Islet precursor cell (in vitro differentiated cells): ENCODE measurements around the gene CFL1.
"Not testable (repeated sequence)": the region's sequence is repeated elsewhere in the genome, so short reads cannot be mapped to it uniquely, and the experiment has no call there.

Experiments
- DNase-seq: peaks from one replicate; pipeline ENCODE4 v3.0.0-alpha.2; 2018

Gene CFL1

DNA sequence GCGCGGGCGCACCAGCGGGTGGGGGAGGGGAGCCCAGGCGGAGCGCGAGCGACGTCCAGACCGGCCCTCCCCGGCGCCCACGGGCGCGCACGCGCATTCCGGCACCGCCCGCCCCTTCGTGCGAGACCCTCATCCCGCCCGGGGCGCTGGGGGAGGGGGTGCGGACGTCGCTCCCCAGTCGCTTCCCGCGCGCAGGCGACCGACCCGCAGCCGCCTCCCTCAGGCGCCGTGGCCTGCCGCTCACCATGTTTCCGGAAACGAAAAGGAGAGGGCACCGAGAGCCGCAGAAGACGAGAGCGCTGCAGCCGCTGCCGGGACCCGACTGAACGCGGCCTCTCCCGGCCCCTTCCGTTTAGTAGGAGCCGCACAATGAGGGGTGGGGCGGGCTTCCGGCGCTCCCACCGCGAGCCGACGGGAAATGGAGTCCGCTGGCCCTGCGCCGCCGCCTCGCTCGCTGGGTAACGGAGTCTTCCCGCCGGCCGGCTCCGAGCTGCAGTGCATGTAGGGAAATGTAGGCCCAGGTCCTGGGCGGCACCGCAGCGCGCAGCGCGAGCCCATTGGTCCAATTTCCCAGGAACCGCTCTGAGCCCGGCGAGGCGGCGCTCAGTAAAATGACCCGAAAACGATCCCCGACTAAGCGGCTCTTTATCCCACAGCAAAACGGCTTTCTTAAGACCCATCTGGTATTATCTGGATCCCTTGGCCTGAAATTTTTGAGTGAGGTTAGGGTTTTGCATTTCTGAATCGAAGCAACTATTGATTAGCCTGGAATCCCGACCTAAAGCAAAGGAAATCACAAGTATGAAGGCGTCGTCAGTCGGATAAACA lies at the start of gene CFL1:
Gene CFL1, minus strand, starts transcription at position 328 of the 828 bp plus-strand sequence. Its CDS starts 81 bp downstream, at position 247.
- DNase-seq = peak; percentile 99

DNA sequence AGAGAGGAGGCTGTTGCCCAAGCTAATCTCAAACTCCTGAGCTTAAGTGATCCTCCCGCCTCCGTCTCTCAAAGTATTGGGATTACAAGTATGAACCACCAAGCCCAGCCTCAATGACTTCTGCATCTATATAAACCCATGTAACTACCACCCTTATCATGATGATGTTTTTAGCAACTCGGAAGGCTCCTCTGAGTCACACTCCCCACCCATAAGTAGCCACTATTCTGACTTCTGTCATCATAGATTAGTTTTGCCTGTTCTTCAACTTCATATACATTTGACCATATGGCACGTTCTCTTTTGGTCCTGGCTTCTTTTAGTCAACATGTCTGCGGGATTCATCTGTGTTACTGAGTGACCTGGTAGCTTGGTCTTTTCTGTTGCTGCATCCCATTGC lies 48.6 kb upstream of the CFL1 start:
- DNase-seq = no peak

DNA sequence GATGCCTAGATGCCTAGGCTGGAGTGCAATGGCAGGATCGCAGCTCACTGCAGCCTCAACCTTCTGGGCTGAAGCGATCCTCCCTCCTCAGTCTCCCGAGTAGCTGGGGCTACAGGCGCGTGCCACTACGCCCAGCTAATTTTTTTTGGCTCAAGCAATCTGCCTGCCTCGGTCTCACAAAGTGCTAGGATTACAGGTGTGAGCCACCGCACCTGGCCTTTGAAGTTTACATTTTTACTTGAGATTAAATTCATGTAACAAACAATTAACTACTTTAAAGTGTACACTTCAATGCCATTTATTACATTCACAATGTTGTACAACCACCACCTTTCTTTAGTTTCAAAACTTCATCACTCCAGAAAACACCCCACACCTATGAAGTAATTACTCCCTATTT lies 45.7 kb upstream of the CFL1 start:
- no peak for DNase-seq

DNA sequence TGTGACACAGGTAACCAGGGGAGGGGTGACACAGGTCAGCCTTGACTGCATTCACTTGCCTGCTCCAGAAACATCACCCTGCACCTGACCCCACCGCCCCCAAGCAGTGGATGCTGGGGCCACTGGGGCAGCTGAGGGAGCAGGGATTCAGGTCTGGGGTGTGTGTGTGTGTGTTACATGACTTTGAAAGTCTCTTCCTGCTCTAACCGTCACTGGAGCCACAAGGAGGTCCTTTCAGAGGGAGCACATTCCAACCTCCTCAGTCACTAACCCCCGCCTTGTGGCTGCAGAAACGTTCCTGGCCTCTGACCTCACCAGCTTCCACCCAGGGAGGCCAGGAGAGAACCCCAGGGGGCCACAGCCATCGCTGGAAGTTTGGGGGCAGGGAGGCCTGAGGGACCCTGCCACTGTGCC lies 45.1 kb upstream of the CFL1 start:
- DNase-seq = peak; percentile 96

DNA sequence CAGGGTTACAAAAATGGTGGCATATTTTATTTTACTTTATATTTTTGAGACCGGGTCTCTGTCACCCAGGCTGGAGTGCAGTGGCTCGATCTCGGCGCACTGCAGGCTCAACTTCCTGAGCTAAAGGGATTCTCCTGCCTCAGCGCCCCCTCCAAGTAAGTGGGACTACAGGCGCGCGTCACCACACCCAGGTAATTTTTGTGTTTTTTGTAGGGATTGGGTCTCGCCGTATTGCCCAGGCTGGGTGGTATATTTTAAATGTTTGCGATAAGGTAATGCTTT lies 42.9 kb upstream of the CFL1 start:
- DNase-seq = no peak

- peak; percentile 97 for DNase-seq
Measured at GRCh38 chr11:65900125-65900898, 42.3 kb upstream of the CFL1 start, which contains the start of gene FOSL1. TSS of gene FOSL1 (minus strand) at chr11:65900388. CDS start at chr11:65900339, 49 bp downstream.

DNA sequence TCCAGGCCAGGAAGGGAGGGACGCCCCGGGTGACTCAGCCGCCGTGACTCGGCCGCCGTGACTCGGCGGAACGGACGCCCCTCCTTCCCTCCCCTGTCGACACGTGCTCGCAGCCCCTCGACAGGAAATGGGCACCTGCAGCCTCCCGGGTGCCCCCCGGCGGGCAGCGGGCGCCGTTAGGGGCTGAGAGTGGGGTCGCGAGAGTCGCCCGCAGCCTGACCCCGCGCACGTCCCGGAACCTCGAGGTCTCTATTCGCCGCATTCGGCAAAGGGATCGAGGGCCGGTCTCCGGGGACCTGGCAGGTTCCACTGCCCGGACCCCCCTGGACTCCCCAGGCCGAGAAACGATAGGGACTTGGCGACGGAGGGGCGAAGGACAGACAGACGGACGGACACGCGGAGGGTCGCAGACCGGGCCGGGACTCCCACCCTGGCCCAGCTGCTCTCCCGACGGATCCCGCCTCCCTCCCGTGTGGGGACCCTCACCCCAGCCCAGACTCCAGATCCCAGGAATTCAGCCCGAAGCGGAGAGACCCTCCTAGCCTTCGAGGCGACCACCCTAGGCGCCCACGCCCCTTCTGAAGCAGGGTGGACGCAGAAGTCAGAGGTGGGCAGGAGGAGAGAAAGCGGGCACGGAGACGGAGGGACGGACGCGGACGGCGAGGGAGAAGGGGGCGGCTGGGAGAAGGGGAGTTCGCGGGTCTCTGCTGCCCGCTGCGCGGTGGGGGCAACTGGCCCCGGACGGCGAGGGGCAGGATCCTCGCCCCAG lies 41.6 kb upstream of the CFL1 start:
- DNase-seq = peak; percentile 92

GRCh38 chr11:65898656-65899355 lies 40.8 kb upstream of the CFL1 start:
- no peak for DNase-seq

GRCh38 chr11:65897020-65897471 lies 39.1 kb upstream of the CFL1 start:
- DNase-seq = no peak

DNA sequence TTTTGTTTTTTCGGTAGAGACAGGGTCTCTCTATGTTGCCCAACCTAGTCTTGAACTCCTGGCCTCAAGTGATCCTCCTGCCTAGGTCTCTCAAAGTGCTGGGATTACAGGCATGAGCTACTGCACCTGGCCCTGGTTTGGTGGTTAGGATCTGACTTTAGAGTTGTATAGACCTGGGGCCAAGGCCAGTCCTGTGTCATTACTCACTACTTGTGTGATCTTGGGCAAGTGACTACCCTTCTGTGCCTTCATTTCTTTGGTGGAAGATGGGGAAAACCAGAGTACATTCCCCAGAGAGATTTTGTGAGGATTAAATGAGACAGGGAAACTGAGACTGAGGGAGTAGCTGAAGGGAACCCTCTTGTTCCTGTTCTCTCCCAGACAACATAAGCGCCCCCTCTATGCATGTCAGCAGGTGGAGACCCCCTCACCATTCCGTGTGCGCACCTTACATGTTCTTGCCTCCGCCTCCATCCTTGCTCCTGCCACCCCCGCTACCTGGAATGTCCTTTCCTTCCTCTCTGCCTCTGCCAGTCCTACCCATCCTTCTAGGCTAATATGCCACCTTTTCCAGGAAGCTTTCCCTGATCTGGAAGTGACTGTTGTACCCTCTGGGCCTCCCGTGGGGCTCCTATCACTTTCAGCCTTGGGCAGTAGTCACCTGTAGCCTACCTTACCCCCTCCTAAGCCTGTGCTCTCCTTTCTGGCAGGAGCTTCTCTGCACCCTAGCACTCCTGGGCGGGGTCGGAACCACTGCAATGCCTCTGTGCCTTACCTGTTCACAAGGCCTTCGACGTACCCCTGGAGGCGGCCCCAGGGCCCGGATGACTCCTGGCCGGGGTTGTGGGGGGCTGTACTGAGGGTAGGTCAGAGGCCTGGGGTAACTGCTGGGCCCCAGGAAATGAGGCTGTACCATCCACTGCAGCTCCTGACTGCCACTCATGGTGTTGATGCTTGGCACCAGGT lies 38.3 kb upstream of the CFL1 start:
- DNase-seq = no peak

DNA sequence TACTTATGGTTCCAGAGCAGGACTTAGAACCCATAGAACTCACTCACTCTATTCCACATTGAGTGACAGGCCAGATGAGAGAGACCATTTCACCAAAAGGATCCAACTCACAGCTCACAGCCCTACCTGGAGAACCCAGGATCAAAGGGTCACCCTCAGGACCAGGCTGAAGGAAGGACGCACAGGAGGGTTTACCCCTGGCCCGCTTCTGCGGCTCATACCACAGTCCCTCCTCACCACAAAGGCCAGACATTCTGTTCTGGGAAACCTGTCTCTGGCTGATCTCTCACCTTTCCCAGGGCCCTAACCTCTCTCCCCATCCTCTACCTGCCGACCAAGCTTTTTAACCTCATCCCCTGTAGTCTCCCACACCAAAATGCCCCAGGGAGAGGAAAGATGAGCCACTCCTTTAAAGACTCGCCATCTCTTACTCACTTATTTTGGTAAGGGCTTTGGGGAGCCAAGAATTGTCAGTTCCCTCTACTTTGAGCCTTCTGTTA lies 37.6 kb upstream of the CFL1 start:
- no peak for DNase-seq

- no peak for DNase-seq
Measured at GRCh38 chr11:65894034-65894591, 36.1 kb upstream of the CFL1 start.

DNA sequence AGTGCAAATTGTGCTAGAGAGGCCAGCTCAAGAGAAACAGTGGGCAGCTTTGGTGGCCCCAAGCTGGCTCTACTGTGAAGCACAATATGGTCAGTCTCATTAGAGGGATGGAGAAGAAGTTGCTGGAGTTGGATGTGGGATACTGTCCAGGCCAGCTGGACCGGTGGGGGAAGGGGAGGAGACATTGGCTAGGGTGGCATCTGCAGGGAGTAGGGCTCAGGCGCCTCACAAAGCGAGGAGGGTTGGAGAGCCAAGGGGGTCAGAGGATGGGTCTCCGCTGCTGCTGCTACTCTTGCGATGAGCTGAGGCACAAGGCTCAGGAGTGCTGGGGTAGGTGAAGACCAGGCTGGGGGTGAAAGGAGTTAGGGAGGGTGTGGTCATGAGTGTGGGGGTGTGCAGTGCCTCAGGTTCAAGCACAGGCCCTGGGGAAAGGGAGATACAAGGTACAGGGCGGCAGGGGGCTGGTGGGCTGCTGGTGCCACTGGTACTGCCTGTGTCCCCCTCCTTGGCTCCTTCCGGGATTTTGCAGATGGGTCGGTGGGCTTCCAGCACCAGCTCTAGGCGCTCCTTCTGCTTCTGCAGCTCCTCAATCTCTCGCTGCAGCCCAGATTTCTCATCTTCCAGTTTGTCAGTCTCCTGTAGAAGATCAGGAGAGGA lies 34.8 kb upstream of the CFL1 start:
- no peak for DNase-seq

GRCh38 chr11:65892137-65892540 lies 34.2 kb upstream of the CFL1 start:
- DNase-seq = not testable (repeated sequence)

DNA sequence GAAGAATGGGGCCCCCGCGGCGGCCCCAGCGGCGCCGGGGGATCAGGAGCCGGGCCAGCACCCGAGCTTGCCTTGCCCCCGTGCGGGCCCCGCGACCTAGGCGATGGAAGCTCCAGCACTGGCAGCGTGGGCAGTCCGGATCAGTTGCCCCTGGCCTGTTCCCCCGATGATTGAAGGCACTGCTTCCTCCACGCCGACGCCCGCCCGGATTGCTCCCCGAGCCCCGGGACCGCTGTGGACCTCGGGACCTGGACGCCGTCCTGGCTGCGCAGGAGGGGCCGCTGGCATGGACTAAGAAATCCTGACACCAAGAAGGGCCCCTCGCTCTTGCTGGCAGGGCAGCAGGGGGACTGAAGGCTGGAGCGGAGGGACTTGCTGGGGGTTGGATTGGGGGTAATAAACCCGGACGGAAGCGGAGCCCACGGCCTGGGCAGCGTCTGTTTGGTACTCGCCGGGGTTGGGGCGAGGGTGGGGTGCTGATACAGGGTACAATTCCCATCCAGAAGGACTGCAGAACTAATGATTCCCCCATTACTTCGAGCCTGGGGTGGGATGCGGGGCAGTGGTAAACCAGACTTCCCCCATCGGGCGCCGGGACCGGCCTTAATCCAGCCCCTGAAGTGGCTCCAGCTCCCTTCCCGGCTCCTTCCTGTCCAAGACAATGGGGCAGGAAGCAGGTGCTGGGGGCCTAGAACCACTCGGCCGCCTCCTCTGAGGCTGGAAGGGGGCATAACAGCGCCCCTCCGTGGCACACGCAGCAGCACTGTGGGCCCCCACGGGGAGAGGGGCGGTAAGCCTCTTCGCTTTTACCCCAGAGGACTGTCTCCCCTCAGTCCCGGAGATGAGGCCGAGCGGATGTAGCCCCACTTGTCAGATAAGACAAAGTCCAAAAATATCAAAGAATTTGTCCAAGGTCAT lies 33.5 kb upstream of the CFL1 start:
- no peak for DNase-seq

- DNase-seq = peak; percentile 97
Measured at GRCh38 chr11:65890324-65891218, 32.6 kb upstream of the CFL1 start, which contains the start of gene CCDC85B. TSS of gene CCDC85B (plus strand) at chr11:65890673. CDS start at chr11:65890784, 111 bp downstream.

DNA sequence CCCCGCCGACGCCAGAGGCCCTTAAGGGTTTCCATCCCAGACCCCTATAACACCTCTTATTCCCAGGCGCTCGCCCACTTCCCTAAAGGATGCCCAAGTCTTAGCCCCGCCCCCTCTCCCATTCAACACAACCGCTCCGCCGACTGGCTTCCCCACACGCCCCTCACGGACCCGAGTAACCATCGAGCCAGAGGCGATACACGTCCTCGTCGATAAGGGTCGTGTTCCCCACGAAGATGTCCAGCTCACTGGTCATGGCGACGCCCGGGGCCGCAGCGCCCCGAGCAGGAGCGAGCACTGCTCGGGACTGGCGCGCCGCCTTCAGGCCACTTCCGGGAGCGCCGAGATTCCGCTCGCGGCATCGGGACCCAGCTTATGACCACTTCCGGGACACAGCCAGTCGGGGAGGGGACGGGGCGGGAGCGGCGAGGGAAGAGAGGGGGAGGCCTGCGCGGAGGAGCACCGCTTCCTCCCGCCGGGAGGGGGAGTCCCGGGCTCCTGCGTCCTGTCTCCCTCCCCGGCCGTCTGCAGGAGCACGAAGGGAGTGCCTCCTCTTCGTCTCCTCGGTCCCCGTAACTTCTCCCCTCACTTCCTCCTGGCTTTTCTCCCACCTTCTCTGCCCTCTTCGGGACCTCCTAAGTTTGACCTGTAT lies 30.3 kb upstream of the CFL1 start, which contains the start of gene FIBP:
Gene FIBP, minus strand, starts transcription at position 309 of the 652 bp plus-strand sequence. Its CDS starts 53 bp downstream, at position 256.
- DNase-seq = peak; percentile 99
